ENCODE results near the gene TP73. TPM values are rescaled to one million over a fixed set of nuclear protein-coding genes. Genes with fewer than 3 reads are reported as not detected.

The TP73 gene
- total RNA-seq, 2 donors from 2014 or later, result 0.29 to 0.42 TPM

- no peak for TF ChIP-seq CTCF (IDR thresholded peaks at IDR 0.05)
- H3K4me3 ChIP-seq, result no peak overlapping the region
- H3K27ac ChIP-seq, result no peak overlapping the region
- no peaks in the 10 kb centered on the region for H3K4me1 ChIP-seq
- H3K36me3 ChIP-seq, result no peaks in the 10 kb centered on the region
- H3K27me3 ChIP-seq, result no peaks in the 10 kb centered on the region
- intact Hi-C loops (cut with DNase I), result no loop called here
- no peak for DNase-seq
- H3K9me3 ChIP-seq, result no peaks in the 10 kb centered on the region
- H3K9ac ChIP-seq (ENCODE audit: low read depth in 2 of 2, low read length in 2 of 2), result no peak overlapping the region
Measured at GRCh38 chr1:3675436-3675835, 23.1 kb downstream of the TP73 start.

- no peak overlapping the region for H3K9ac ChIP-seq (ENCODE audit: low read depth in 2 of 2, low read length in 2 of 2)
- H3K27me3 ChIP-seq, result no peaks in the 10 kb centered on the region
- intact Hi-C loops (cut with DNase I), result no loop called here
- H3K4me3 ChIP-seq, result no peak overlapping the region
- no peak for DNase-seq
- H3K9me3 ChIP-seq, result no peaks in the 10 kb centered on the region
- H3K27ac ChIP-seq, result no peak overlapping the region
- H3K36me3 ChIP-seq, result no peaks in the 10 kb centered on the region
- no peaks in the 10 kb centered on the region for H3K4me1 ChIP-seq
- TF ChIP-seq CTCF (IDR thresholded peaks at IDR 0.05), result no peak
Measured at GRCh38 chr1:3676581-3677470, 24.5 kb downstream of the TP73 start.

- H3K4me1 ChIP-seq, result no peaks in the 10 kb centered on the region
- TF ChIP-seq CTCF (IDR thresholded peaks at IDR 0.05), result no peak
- no peak overlapping the region for H3K27ac ChIP-seq
- no peak overlapping the region for H3K9ac ChIP-seq (ENCODE audit: low read depth in 2 of 2, low read length in 2 of 2)
- no peaks in the 10 kb centered on the region for H3K36me3 ChIP-seq
- no peaks in the 10 kb centered on the region for H3K9me3 ChIP-seq
- intact Hi-C loops (cut with DNase I), result no loop called here
- DNase-seq, result no peak
- no peak overlapping the region for H3K4me3 ChIP-seq
- no peaks in the 10 kb centered on the region for H3K27me3 ChIP-seq
Measured at GRCh38 chr1:3677484-3677883, 25.2 kb downstream of the TP73 start.

- Histone ChIP-seq H3K36me3 (no peaks in the 10 kb centered on the region), H3K9ac (ENCODE audit: low read depth in 2 of 2, low read length in 2 of 2) (no peak overlapping the region), H3K4me3 (no peak overlapping the region), H3K9me3 (no peaks in the 10 kb centered on the region), H3K4me1 (no peaks in the 10 kb centered on the region), H3K27ac (no peak overlapping the region), H3K27me3 (no peaks in the 10 kb centered on the region)
- no peak for TF ChIP-seq CTCF (IDR thresholded peaks at IDR 0.05)
- no peak for DNase-seq
- intact Hi-C loops (cut with DNase I), result no loop called here
Measured at GRCh38 chr1:3678361-3679097, 26.2 kb downstream of the TP73 start.

- no peak for TF ChIP-seq CTCF (IDR thresholded peaks at IDR 0.05)
- Histone ChIP-seq H3K4me3 (no peak overlapping the region), H3K9me3 (no peaks in the 10 kb centered on the region), H3K9ac (ENCODE audit: low read depth in 2 of 2, low read length in 2 of 2) (no peak overlapping the region), H3K27me3 (no peaks in the 10 kb centered on the region), H3K4me1 (no peaks in the 10 kb centered on the region), H3K27ac (no peak overlapping the region), H3K36me3 (no peaks in the 10 kb centered on the region)
- DNase-seq, result no peak
- intact Hi-C loops (cut with DNase I), result no loop called here
Measured at GRCh38 chr1:3679098-3679555, 26.8 kb downstream of the TP73 start.

All from colonic mucosa (tissue), 4 donors.